Stimulated activated CD8-positive, alpha-beta memory T cell treated with anti-CD3 and anti-CD28 coated beads, Interleukin-12 subunit alpha, Interleukin-12 subunit beta, amount 100 ng/mL, for 4 hours (primary cell): ENCODE measurements around the gene SAMSN1.
"Not testable (repeated sequence)": the region's sequence is repeated elsewhere in the genome, so short reads cannot be mapped to it uniquely, and the experiment has no call there.

Experiments used
- DNase-seq: peaks from one replicate; pipeline ENCODE4 v3.0.0-alpha.2; 2020; ENCODE audit warnings: low read depth

Gene SAMSN1

DNA sequence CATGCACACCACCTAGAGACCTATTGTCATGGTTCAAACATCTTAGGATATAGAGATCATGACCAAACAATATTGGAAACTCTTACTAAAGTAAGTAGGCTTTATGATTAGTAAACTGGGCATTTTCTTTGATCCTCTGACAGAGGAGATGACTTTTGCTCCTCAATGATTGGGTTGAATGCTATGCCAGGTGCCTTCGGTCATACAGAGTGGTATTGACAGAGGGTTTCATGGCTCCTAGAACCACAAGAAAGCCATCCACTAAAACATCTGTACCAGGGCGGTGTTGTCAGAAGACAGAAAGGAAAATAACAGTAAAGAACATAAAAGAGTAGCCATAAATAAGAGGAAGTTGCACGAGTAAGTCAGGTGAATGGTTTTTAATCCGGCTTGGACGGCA, 20.8 kb upstream of the SAMSN1 start:
- no peak for DNase-seq

DNA sequence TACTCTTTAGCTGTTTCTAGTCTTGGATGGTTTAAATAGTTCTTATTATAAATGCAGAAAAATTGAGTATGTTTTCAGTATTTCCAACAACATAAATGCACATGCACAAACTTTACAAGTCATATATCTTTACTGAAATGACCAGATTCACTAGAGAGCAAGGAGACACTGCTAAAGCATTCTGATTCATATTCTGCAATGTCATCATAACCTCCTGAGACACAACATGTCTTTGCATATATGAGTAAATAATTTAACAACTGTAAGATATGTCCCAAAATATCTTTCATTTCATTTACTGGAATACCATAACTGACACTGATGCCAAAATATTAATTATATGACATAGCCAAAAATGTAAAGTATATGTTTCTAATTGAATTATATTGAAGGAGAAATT, 16.8 kb upstream of the SAMSN1 start:
- DNase-seq = no peak

DNA sequence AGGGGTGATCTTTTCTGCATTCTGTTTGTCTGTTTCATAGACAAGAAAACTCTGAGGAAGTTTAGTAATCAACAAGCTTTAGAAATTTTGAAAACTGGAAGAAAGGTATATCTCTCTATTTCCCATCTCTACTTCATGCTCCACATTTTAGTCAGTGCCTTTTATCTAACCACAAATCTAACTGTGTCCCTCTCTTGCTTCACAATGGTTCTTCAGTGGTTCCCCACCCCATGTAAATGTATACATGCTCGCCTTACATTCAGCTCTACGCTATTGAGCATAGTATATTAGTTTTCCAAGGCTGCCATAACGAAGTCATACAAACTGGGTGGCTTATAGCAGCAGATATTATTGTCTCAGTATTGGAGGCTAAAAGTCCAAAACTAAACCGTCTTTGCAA, 14.4 kb upstream of the SAMSN1 start:
- no peak for DNase-seq

DNA sequence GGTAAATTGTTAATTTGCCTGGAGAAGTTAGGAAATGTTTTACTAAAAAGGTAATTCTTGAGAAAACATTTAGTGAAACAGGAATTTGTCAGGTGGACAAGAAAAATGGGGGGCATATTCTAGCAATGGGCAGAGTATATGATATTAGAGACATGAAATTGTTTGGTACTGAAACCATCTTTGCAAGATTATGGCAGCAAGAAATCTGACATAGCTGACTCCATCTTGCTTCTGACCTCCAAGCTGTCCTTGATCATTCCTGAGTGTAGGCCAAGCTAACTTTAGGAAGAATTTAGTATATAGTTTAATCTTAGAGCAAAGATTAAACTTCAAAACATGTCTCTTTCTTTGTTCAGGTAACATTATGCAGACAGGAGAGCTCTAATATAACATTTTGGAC, 14.0 kb upstream of the SAMSN1 start:
- DNase-seq = no peak

DNA sequence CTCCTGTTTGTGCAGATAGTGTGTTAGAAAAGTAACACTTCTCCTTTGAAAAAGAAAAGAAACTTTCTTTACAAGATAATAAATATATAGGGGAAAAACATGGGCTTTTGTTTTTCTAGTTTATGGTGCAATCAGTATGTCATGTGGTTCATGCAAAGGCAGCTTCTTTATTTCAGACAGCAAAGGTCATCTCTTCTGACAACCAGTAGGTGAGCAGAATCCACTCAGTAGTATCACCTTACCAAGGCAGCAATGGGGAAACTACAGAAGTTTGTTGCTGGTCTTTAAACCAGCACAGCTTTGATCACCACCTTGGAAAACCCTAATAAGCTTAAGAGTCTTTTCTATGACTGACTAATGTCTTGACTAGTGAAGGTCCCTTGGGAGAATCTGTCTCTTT, 13.0 kb upstream of the SAMSN1 start:
- no peak for DNase-seq

DNA sequence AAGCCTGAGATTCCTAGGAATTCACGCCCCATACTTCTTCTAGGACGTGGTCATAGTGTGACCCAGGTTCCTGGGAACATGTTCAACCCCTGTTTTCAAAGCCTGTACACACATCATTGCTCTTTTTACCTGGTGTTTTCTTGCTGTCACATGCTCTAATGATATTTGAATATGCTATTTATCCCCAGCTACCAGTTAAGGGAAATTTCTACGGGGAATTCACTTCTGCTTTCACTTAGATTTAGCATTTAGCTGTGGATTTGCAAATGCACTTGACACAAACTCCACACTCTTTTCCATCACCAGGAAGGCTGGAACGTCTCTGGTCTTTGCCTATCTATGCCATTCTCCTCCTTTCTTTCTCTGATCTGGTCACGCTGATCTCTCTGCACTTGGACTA, 11.3 kb upstream of the SAMSN1 start:
- DNase-seq = no peak

DNA sequence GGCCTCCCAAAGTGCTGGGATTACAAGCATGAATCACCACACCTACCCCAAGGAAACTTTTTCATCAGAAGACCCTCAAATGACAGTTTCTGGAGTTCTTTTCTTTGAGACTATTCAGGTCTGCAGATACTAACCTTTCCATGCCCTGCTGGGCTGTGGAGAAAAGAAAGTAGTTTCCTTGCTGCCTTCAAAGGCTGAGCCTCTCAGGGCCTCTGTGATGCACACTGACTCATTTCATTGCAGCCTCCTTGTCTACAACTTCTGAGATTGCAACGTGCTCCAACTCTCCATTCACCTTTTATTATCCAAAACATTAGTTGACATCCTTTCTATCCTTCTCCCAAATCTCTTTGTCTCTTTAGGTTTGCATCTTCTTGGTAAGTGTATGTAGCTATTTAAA, 8.8 kb upstream of the SAMSN1 start:
- DNase-seq = no peak

DNA sequence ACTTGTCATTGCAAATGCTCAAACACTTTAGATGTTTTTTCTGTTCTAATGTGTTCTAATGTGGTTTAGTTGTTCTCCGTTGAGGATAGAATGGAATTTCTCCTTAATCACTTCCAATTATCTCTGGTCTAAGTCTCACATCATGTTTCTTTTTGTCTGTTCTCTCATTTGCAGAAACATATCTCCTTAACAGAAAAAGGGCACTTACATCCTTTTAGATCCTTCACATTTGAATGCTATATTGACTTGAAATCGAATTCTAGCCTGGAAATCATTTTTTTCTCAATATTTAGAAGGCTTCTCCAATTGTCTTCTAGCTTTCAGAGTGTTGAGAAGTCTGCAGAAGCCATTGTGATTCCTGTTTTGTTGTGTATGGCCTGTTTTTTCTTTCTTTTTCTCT, 7.3 kb upstream of the SAMSN1 start:
- DNase-seq = no peak

DNA sequence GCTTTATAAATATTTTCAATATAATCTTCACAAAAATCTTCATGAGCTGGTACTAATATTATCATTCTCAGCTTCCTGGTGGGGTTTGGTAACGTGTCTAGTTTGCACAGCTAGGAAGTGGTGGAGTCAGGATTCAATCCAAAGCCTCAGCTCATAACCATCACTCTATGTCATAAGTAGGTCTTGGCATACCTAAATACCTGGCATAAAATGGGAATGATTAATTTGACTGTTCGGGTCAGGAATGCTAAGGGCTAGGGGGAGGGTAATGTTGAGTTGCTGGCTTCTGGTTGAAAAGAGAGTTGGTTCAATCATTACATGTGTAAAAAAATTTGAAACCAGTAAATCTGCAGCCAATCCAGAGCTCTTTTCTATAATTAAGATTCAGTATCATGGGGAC, 5.6 kb upstream of the SAMSN1 start:
- no peak for DNase-seq

DNA sequence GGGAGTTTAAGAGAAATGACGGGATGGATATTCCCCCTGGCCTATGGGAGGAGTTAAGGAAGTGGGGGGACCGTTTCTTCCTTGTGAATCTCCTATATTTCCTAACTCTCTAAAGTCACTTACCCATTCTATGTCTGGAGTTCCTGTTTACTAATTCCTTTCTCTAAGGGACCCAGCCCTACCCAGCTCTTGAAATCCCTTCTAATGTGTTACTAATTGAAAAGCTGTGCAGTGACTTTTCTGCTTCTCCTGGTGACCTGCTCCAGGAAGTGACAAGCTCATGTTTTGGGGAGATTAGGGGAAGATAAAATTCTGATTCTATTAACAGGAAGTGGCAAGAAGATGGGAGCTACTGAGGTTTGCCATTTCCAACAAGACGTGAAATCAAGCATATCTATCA, 4.0 kb upstream of the SAMSN1 start:
- no peak for DNase-seq

DNA sequence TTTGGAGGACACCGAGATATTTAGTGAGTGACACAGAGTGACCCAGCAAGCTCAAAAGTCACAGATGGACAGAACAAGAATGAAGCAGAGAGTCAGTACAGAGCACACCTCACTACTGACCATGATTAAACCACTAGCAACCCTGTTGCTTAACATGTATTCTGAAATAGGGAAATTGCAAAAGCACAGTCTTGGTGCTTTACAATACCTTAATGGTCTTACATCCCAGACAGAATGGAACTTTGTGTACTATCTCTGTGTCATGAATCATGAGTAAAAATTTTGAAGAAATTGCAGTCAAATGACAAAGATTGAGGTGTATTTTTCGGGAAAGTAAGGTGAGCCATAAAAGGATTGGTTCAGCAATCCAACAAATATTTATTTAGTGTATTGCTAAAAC, 2.7 kb upstream of the SAMSN1 start:
- DNase-seq = no peak

DNA sequence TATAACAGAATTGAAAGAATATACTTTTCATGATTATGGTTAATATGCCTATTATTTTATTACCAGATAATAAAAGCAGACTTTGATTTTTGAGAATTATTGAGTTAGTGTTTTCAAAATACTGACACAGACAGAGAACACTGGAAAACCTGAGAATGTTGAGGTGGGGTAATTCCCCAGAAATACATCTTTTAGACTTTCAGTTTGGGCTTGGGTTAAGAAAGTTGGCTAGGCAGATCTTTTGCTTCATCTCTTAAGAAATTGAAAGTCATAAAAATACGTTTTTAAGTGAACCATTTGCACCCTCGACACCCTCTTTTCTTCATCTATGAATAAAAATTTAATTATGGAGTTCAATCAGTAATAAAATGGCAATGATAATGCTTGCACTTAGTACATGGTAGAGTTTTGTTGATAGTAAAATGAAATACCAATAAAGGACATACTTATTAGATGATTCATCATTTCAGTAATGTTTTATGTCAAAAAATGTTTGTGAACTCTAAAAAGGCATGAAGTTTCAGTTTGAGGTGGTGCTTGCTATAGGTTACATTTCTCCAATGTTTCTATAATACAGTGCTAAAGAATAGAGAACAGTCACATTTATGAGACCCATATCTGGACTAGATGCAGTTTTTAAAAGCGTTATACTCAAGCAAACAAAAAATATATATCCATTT, 1.9 kb upstream of the SAMSN1 start:
- DNase-seq = no peak

DNA sequence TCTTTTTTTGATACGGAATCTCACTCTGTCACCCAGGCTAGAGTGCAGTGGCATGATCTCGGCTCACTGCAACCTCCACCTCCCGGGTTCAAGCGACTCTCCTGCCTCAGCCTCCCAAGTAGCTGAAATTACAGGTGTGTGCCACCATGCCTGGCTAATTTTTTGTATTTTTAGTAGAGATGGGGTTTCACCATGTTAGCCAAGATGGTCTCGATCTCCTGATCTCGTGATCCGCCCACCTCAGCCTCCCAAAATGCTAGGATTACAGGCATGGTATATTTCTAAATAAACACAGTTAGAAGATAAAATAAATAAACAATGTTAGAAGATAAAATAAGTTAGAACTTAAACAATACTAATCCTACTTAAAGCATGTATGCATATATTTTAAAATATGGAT, 604 bp upstream of the SAMSN1 start:
- DNase-seq = not testable (repeated sequence)

DNA sequence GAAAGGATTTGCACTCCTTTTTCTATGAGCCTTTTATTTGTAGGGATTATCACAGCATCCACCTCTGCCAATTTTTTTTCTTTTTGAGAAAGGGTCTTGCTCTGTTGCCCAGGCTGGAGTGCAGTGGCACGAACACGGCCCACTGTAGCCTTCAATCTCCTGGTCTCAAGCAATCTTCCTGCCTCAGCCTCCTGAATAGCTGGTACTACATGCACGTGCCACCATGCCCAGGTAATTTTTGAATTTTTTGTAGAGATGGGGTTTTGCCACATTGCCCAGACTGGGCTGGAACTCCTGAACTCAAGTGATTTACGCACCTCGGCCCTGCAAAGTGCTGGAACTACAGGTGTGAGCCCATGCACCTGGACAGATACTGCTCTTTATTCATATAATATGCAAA, 2.1 kb downstream of the SAMSN1 start:
- DNase-seq = no peak

DNA sequence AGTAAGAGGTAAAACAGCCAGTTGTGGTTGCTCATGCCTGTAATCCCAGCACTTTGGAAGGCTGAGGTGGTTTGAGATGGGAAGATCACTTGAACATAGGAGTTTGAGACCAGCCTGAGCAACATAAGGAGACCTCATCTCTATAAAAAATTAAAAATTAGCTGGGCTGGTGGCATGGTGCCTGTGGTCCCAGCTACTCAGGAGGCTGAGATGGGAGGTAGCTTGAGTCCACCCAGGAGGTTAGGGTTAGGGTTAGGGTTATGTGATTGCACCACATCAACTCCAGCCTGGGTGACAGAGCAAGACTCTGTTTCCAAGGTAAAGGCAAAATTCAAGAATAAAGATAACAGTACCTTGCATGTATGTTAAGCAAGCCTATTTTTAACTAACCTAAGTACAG, 3.5 kb downstream of the SAMSN1 start:
- DNase-seq = no peak

DNA sequence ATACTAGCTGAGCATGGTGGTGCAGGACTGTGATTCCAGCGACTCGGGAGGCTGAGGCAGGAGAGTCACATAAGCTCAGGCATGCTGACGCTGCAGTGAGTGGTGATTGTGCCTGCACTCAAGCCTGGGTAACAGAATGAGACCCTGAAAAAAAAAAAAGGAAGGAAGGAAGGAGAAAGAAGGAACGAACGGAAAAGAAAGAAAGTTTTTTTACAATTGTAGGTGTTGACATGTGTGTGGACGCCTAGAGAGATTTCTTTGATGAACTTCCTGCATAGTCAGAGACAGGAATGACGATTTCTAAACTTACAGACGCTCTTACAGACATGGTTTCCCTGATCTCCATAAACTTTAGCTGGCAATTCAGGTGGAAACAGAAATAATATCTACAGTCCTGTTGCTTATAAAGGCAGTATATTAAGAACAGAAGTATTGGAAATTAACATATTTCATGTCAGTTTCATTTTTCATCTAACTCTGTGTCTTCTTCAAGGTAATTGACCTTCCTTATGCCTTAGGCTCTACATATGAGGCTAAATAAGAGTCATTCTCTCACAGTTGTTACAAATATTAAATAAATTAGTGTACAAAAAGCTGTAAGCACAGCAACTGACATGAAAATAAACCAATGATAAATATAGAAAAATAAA, 4.1 kb downstream of the SAMSN1 start:
- DNase-seq = no peak

DNA sequence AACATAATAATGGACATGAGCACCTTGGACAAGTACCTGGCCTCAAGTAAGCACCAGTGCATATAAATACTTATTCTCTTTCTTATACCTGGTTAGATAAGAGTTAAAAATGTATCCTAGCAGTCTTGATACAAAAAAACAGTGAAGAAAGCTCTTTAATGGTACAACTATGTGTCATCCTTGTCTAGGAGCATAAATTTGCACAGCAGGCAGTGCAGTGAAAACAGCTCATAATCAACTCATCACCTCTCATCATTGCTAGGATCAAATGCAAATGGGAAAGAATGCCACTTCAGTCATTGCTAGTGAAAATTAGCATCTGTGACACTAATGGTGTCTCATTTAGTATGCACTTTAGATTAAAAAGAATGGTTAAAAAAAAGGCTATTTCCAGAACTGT, 7.6 kb downstream of the SAMSN1 start:
- no peak for DNase-seq

DNA sequence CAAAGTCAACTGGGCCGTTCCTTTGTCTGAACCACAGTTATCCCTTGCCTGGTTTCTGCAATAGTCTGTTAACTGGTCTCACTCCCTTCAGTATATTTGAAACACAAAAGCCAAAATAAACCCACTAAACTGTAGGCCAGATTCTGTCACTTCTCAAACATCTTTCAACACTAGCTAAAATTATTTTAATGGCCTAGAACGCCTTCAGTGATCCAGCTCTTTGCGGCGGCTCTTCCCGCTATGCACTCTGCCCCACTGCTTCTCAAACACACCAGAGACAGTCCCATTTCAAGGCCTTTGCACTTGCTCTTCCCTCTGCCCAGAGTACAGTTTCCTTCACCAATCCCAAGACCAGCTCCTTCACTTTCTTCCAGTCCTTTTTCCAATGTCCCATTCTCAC, 9.2 kb downstream of the SAMSN1 start:
- no peak for DNase-seq

DNA sequence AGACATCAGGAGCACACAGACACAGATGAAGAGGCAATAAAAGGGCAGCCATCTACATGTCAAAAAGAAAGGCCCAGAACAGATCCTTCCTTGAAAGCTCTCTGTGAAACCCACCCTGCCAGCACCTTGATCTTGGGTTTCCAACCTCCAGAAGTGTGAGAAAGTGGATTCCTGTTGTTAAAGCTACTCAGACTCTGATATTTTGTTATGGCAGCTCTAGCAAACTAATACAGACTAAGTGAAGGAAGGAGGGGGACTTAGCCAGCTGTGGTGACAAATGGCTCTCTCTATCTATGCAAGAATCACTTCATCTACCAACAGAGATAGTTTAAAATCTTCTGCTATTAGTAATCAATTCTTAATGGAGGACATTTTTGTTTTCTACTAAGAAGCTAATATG, 10.4 kb downstream of the SAMSN1 start:
- no peak for DNase-seq

DNA sequence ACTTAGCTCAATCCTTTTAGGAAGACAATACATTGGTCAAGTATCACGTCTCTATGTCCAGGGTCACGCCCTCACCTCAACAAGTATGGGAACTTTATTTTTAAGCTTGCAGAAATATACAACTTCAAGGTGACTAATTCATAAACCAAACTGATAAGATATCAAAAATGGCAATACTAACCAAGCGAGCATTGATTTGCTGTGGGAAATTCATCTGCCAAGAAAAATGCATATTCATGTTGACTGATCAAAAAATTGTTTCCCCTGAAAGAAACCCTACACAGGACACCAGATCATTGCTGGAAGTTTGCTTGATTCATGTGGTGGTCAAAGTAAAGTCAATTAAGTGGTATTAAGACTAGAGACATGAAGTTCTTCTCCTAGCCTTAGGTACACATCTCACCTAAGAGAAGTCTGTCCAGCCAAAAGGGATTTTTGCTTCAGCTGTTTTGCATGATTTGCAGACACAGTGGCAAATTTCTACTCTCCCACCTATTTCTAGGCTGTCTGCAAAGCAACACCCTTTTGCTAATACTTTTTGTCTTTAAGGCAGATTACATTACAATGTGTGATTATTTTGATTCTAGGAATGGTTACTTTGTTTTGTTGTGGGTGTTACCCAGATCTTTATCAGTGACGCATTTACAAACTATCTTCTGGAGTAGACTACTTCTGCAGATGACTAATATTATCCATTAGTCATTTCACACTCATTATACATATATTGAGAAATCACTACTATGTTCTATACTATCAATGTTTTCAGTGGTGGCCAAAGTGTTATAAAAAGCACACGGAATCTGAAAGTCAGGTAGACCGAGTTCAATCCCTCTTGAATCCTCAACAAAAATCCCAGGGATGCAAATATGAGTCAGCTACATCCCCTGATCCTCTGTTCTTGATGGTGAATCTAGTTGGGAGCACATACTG, 12.4 kb downstream of the SAMSN1 start:
- no peak for DNase-seq

DNA sequence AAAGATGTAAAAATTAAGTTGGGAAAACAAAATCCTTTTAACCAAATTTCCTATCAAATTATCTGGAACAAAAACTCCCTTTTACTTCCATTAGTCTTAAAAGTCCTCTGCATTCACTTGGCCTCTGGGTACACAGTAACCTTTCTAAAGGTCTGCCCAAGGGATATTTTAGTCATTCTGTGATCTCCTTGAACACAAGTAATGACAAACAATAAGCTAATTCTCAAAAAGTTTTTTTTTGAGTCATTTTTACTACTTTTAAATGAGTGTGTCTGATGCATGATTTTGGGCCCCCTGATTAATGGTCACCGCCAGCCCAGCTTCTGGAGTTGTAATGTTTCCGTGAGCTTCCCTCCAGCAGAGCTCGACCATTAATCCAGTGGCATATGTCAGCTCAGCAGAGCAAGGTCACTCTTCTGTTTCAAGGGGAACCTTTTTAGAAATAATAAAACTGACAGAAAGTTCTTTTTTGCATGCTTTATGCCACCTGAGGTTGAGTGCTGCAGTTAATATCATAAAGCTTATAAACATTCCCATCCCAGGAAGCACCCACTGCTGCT, 14.3 kb downstream of the SAMSN1 start:
- no peak for DNase-seq

DNA sequence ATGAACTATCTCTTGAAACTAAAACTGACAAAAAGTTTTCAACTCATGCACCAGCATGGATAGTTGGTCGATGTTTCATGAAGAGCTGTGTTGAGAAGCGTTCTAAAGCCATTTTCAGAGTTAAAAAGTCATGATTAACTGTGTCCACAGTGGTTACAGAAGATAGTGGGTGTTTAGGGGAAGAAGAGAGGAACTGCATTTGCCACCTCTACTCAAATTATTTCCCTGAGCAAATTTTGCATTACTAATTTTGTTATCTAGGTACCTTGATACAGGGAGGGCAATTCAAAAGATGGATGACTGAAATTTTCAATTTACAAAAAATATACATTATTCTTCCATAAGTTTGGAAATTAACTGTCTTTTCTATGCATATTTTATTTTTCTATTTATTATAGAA, 15.5 kb downstream of the SAMSN1 start:
- no peak for DNase-seq

DNA sequence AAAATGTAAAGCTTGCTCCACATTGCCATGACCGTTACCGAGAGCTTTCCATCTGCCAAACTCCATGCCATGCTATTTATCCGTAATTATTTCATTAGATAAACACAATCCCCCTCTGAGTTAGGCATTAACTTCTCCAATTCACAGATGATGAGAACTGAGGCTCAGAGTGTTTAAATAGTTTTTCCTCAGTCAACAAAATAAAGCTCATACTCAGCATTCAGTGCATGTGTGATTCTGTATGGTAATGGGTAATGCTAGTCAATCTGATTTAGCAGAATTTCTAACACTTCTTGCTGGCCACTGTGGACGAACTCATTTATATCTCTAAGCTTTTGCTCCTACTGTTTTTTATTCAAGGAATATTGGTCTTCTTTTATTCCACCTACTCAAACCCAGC, 17.3 kb downstream of the SAMSN1 start:
- DNase-seq = no peak
